Measurements from ENCODE around the gene TYMP. TPM values are rescaled to one million over a fixed set of nuclear protein-coding genes. Genes with fewer than 3 reads are reported as not detected.

Gene TYMP
- total and polyA plus RNA-seq, 2 experiments from 2014 or later: 46.4 to 85.7 TPM

GRCh38 chr22:50481045-50481439, 48.8 kb downstream of the TYMP start:
- WGBS (ENCODE audit: low lambda C conversion rate, missing lambda C conversion rate): 10% methylated on average over 20 of the region's 45 CpGs
- no peaks in the 10 kb centered on the region for H4K20me1 ChIP-seq (ENCODE audit: insufficient read depth, poor library complexity, severe bottlenecking)
- TF ChIP-seq EZH2 (IDR thresholded peaks at IDR 0.05; ENCODE audit: borderline replicate concordance) (peak; percentile 79), CTCF (IDR thresholded peaks at IDR 0.05; ENCODE audit: poor library complexity) (no peak)
- peak overlapping the region; percentile 52 for H3K4me3 ChIP-seq
- H3K9me3 ChIP-seq (ENCODE audit: low read depth): no peaks in the 10 kb centered on the region
- H3K4me2 ChIP-seq: peak overlapping the region; percentile 88
- DNase-seq (ENCODE audit: low spot score): no peak
- no peaks in the 10 kb centered on the region for H3K36me3 ChIP-seq (replicated peaks; ENCODE audit: insufficient read depth, low read depth)
- H2AFZ ChIP-seq: peak overlapping the region; percentile 74
- H3K79me2 ChIP-seq: no peaks in the 10 kb centered on the region
- peaks cover 29% of the 10 kb centered on the region for H3K27me3 ChIP-seq
- H3K27ac ChIP-seq: no peak overlapping the region
- H3K9me2 ChIP-seq (replicated peaks; ENCODE audit: insufficient read depth): no peaks in the 10 kb centered on the region
- peaks cover 14% of the 10 kb centered on the region for H3K4me1 ChIP-seq (ENCODE audit: insufficient read depth)

DNA sequence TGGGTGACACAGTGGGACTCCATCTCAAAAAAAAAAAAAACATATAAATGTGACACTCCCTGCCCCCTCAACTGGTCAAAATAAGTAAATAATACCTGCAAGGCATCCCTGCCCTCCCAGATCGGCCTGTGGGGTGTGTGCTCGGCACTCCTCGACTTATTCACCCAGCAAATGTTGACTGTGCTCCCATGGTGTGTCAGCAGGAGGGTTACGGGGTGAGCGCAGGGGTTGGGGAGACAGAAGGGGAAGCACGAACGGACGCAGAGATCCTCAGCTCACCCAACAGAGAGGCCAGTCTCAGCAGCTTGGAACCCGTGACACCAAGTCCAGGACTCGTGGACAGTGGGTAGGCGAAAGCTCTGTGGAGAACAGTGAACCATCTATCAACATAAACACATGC, 50.1 kb downstream of the TYMP start:
- WGBS (ENCODE audit: low lambda C conversion rate, missing lambda C conversion rate): 84% methylated on average over 11 of the region's 11 CpGs
- H3K36me3 ChIP-seq (replicated peaks; ENCODE audit: insufficient read depth, low read depth): no peaks in the 10 kb centered on the region

DNA sequence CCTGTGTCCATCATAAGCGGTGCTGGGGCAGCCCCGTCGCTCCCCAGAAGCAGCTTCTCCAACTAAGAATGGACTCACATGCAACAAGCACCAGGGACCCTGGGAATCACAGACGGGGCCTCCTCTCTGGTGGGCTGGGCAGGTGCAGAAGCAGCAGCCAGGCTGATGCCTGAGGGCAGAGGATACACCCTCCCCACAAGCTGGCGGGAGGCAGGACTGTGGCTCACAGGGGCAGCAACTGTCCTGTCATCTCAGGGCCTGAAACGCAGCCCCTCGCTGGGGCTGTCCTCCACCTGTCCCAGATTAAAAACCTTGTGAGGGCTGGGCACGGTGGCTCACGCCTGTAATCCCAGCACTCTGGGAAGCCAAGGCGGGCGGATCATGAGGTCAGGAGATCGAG, 51.9 kb downstream of the TYMP start:
- peaks cover 29% of the 10 kb centered on the region for H3K27me3 ChIP-seq
- TF ChIP-seq EZH2phosphoT487 (IDR thresholded peaks at IDR 0.05; ENCODE audit: low read depth, severe bottlenecking, unreplicated experiment): no peak
- no peak for TF ChIP-seq EZH2 (IDR thresholded peaks at IDR 0.05; ENCODE audit: borderline replicate concordance)
- no peak for TF ChIP-seq CTCF (IDR thresholded peaks at IDR 0.05; ENCODE audit: poor library complexity)
- DNase-seq (ENCODE audit: low spot score): no peak
- H2AFZ ChIP-seq: no peak overlapping the region
- H3K9me3 ChIP-seq (ENCODE audit: low read depth): no peaks in the 10 kb centered on the region
- no peak overlapping the region for H3K4me3 ChIP-seq
- H3K36me3 ChIP-seq (replicated peaks; ENCODE audit: insufficient read depth, low read depth): no peaks in the 10 kb centered on the region
- H3K79me2 ChIP-seq: peaks cover 17% of the 10 kb centered on the region
- H3K4me2 ChIP-seq: no peak overlapping the region
- H4K20me1 ChIP-seq (ENCODE audit: insufficient read depth, poor library complexity, severe bottlenecking): peaks cover 15% of the 10 kb centered on the region
- no peaks in the 10 kb centered on the region for H3K9me2 ChIP-seq (replicated peaks; ENCODE audit: insufficient read depth)
- H3K4me1 ChIP-seq (ENCODE audit: insufficient read depth): peaks cover 15% of the 10 kb centered on the region
- WGBS (ENCODE audit: low lambda C conversion rate, missing lambda C conversion rate): 87% methylated on average over 12 of the region's 12 CpGs
- H3K27ac ChIP-seq: no peak overlapping the region

More for the DNA sequence above, 50.1 kb downstream of the TYMP start:
- TF ChIP-seq EZH2 (IDR thresholded peaks at IDR 0.05; ENCODE audit: borderline replicate concordance) (no peak), CTCF (IDR thresholded peaks at IDR 0.05; ENCODE audit: poor library complexity) (no peak)
- Histone ChIP-seq H3K9me2 (replicated peaks; ENCODE audit: insufficient read depth) (no peaks in the 10 kb centered on the region), H3K4me3 (no peak overlapping the region), H3K27ac (no peak overlapping the region), H3K27me3 (peaks cover 29% of the 10 kb centered on the region), H3K4me1 (ENCODE audit: insufficient read depth) (peaks cover 14% of the 10 kb centered on the region), H3K4me2 (no peak overlapping the region), H3K79me2 (no peaks in the 10 kb centered on the region), H3K9me3 (ENCODE audit: low read depth) (no peaks in the 10 kb centered on the region), H2AFZ (no peak overlapping the region), H4K20me1 (ENCODE audit: insufficient read depth, poor library complexity, severe bottlenecking) (no peaks in the 10 kb centered on the region)
- no peak for DNase-seq (ENCODE audit: low spot score)

DNA sequence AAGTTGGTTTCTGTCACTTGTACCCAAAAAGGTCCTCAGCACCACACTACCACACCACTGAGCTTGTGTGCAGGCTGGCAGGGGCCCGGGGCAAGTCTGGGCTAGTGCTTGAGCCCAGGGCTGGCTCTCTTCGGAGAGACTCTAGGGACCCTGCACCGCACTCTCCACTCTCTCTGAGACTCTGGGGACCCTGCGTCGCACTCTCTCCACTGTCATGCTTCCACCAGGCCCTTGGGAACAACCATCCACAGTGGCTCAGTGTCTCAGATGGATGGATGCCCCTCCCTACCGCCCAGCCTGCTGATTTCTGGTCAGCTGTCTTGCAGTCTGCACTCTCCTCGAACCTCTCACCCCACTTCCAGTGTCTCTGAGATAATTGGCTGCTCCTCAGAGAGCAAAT, 52.9 kb downstream of the TYMP start:
- H3K9me2 ChIP-seq (replicated peaks; ENCODE audit: insufficient read depth): no peaks in the 10 kb centered on the region
- no peak for TF ChIP-seq EZH2 (IDR thresholded peaks at IDR 0.05; ENCODE audit: borderline replicate concordance)
- TF ChIP-seq CTCF (IDR thresholded peaks at IDR 0.05; ENCODE audit: poor library complexity): no peak
- TF ChIP-seq EZH2phosphoT487 (IDR thresholded peaks at IDR 0.05; ENCODE audit: low read depth, severe bottlenecking, unreplicated experiment): no peak
- H3K79me2 ChIP-seq: peaks cover 28% of the 10 kb centered on the region
- WGBS (ENCODE audit: low lambda C conversion rate, missing lambda C conversion rate): 85% methylated on average over 7 of the region's 7 CpGs
- H3K27ac ChIP-seq: no peak overlapping the region
- peaks cover 20% of the 10 kb centered on the region for H3K4me1 ChIP-seq (ENCODE audit: insufficient read depth)
- no peak for DNase-seq (ENCODE audit: low spot score)
- H3K27me3 ChIP-seq: peaks cover 25% of the 10 kb centered on the region
- H3K4me3 ChIP-seq: no peak overlapping the region
- no peak overlapping the region for H2AFZ ChIP-seq
- H4K20me1 ChIP-seq (ENCODE audit: insufficient read depth, poor library complexity, severe bottlenecking): peaks cover 26% of the 10 kb centered on the region
- no peak overlapping the region for H3K4me2 ChIP-seq
- H3K36me3 ChIP-seq (replicated peaks; ENCODE audit: insufficient read depth, low read depth): no peaks in the 10 kb centered on the region
- H3K9me3 ChIP-seq (ENCODE audit: low read depth): no peaks in the 10 kb centered on the region

Data from hepatocyte (in vitro differentiated cells).